C4-2B (cell line): Measurements from ENCODE around the gene SLC28A3.

Experiments used
- CTCF ChIP-seq: fragments of 450-650 bp; conservative IDR thresholded peaks from 2 replicates; pipeline ENCODE4 v1.5.1; 2017; ENCODE audit warnings: mild to moderate bottlenecking
- ZFX ChIP-seq: fragments of 450-650 bp; IDR thresholded peaks from 2 replicates; pipeline ENCODE4 v1.6.1; 2017

GRCh38 chr9:84241817-84242373 lies 98.7 kb downstream of the SLC28A3 start:
- TF ChIP-seq CTCF (no peak), ZFX (no peak)
